GM11168 (cell line): ENCODE results near the gene MRPL22.
"Not testable (repeated sequence)": the region's sequence is repeated elsewhere in the genome, so short reads cannot be mapped to it uniquely, and the experiment has no call there.

Experiments used
- in situ Hi-C: fragments of 300-500 bp; cut with MboI; formaldehyde crosslinking; loops from one replicate; pipeline ENCODE4 v1.12.0; 2022; ENCODE audit warnings: low sequenced_read_pairs; ENCODE audit not compliant: unreplicated experiment

Gene MRPL22

DNA sequence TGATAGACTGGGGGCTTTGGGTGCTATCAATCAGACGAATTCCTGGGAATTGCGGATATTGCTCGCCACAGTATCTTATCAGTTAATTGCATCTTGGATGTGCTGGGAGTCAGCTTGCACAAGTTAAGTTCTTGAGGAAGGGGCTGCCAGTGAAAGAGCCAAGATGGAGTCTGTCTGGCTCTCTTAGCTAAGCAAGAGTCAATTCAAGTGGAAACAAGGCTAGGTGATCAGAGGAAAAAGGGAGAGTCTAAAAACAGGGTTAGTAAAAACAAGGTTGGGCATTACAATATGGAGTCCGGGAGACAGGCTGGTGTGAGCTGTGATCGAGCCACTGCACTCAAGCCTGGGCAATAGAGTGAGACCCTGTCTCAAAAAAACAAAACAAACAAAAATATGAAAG is 1.5 kb upstream of the MRPL22 start:
- in situ Hi-C loops: not testable (repeated sequence)

DNA sequence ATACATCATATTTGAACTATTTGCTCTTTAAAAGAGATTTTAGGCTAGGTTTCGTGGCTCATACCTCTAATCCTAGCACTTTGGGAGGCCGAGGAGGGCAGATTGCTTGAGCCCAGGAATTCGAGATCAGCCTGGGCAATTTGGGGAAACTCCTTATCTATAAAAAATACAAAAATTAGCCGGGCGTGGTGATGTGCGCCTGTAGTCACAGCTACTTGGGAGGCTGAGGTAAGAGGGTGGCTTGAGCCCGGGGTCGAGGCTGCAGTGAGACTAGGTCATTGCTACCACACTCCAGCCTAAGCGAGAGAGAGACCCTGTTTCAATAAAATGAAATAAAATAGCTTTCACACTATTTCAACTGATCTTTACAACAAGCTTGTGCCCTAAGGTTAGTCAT is 500 bp upstream of the MRPL22 start:
- in situ Hi-C loops: no loop called here

- in situ Hi-C loops: no loop called here
Observed at GRCh38 chr5:154943527-154943926, 2.7 kb downstream of the MRPL22 start.

GRCh38 chr5:154944716-154945115 is 3.8 kb downstream of the MRPL22 start:
- in situ Hi-C loops: no loop called here

GRCh38 chr5:154945695-154946301 is 4.9 kb downstream of the MRPL22 start:
- in situ Hi-C loops: no loop called here

- in situ Hi-C loops: no loop called here
Observed at GRCh38 chr5:154947778-154948177, 6.9 kb downstream of the MRPL22 start.

GRCh38 chr5:154948313-154948712 is 7.4 kb downstream of the MRPL22 start:
- in situ Hi-C loops: no loop called here

GRCh38 chr5:154949781-154950180 is 8.9 kb downstream of the MRPL22 start:
- in situ Hi-C loops: no loop called here

DNA sequence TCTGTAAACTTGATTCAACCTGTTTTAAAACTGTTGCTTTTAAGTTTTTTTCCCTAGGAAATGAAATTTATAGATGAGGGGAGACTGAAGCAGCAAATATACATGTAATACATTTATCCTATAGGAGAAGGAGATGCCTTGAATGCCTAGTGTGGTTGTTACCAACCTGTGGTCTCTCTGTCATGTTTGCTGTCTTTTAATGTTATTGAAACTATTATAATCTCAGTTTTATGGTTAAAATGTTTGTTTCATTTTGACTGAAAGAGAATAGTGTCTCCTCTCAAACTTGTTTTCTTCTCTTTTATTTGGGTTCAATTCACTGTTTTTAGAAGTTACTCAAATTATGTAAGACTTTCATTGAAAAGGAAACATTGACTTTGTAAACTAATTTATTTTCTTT is 15.8 kb downstream of the MRPL22 start:
- in situ Hi-C loops: no loop called here

DNA sequence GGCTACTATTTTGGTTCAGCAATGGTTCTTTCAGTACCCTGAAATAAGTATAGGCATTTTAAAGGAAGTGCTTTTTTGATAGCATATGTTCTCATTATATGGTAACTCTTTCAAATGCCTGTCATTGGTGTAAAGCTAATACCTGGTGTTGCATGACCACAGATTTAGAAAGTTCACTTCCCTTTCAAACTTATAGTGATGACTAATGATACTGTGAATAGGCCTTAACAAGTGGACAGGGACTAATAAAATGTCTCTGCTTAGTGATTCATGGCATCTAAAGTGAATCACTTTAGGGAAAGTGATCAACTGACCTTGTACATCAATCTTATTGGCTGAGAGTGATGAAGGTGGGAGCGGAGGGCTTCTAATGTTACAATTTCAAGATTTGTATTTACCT is 21.6 kb downstream of the MRPL22 start:
- in situ Hi-C loops: no loop called here

DNA sequence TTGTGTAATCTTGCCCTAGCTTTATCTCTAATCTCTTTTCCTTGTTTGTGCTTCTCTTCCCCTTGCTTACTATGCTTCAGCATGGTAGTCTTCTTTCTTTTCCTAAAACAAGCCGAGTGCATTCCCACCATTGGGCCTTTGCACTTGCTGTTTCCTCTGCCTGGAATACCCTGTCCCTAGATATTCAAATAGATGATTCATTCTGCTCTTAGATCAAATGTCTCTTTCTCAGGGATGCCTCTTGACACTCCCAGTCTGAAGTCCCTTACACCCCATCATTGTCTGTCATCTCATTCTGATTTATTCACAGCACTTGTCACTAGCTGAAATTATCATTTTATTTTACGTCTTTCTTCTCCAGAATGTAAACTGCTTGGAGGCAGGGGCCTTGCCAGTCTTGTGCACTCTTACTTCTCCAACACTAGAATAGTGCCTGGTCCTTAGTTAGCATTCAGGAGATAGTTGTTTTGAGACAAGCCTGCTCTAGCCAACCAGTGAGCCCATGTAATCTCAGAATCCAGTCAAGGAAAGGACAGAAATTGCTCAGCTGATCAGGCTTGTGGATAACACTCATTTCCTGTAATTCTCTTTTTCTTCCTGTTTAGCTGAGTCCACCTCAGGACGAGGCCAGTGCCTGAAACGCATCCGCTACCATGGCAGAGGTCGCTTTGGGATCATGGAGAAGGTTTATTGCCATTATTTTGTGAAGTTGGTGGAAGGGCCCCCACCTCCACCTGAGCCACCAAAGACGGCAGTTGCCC is 25.4 kb downstream of the MRPL22 start:
- in situ Hi-C loops: no loop called here

DNA sequence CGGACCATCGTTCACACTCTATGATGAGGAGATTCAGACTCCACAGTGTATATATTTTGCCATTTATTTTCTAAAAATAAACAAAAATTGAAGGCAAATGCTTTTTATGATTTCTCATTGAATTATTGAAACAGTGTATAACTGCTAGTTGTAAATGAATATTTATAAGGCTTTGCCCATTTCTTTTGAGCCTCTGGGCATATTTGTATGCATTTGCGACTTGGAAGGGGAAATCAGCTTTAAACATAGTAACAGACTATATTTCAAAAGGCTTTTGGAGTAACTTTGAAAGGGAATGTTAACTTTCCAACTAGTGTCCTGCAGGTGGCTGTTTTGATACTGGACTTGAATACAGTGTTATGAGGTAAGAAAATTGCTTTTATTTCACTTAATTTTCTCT is 26.0 kb downstream of the MRPL22 start:
- in situ Hi-C loops: no loop called here

- in situ Hi-C loops: no loop called here
Observed at GRCh38 chr5:154967421-154968024, 26.6 kb downstream of the MRPL22 start.

DNA sequence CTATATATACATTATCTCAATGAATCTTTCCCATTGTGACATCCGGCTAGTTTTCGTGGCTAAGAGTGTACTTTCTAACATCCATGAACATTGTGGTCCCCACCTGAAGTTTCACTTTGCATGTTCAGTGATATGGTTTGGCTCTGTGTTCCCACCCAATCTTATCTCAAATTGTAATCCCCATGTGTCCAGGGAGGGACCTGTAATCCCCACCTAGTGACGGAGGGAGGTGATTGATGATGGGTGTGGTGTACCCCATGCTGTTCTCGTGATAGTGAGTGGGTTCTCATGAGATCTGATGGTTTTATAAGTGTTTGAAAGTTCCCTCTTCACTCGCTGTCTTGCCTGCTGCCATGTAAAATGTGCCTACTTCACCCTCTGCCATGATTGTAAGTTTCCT is 28.1 kb downstream of the MRPL22 start:
- in situ Hi-C loops: no loop called here

DNA sequence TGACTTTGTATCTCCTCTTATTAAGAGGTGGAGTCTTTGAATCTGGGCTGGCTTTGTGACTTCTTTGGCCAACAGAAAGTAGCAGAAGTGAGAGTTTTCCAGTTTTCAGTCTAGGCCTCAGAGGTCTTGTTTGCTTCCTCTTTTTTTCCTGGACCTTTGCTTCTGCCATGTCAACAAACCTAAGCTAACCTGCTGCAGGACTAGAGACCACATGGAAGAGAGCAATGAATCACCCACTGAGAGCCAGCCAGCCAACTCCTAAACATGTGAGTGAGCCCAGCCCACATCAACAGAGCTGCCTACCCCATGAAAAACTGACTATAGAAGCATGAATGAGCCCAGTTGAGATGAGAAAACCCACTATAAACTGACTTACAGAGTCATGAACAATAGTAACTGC is 29.9 kb downstream of the MRPL22 start:
- in situ Hi-C loops: no loop called here

DNA sequence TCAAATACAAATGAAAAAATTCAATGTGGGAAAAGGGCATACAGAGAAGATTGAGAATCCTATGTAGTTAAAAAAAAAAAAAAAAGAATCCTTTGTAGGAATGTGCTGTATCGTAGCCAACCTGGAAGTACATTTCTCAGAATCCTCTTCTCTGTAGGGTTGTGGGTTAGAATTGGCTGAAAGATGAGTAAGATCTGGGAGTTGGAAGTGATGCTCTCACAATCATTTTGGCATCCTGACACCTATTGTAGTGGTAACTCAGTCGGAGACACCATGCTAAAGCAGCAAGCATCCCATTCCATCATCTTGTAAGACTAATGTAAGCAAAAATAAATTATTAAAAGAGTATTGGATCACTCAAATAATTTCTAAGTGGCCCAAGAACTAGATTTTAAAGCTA is 30.6 kb downstream of the MRPL22 start:
- in situ Hi-C loops: no loop called here

DNA sequence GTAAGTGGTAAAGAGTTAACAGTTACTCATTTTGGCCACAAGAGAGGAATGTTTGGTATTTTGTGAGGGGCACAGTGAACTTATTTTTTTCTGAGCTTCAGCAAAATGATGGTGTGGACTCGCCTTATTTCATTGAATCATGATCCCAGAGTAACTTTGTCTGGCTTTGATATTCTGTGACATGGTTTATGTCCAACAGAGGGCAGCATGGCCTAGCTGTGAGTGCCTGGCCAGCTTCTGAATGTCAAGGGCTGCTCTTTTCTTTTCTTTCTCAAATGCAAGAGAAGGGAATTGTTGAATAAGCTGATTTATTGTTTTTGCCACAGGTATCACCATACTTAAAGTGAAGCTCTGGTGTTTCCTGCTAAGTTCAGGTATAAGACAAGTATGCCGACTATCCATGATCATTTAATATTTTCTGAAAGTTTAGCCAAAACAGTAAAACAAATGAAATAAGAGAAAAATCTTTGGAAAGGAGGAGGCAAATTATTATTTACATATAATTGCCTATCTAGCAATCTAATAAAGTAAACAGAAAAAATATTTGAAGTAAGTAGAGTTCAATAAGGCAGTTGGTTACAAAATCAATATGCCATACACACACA is 31.7 kb downstream of the MRPL22 start:
- in situ Hi-C loops: no loop called here

DNA sequence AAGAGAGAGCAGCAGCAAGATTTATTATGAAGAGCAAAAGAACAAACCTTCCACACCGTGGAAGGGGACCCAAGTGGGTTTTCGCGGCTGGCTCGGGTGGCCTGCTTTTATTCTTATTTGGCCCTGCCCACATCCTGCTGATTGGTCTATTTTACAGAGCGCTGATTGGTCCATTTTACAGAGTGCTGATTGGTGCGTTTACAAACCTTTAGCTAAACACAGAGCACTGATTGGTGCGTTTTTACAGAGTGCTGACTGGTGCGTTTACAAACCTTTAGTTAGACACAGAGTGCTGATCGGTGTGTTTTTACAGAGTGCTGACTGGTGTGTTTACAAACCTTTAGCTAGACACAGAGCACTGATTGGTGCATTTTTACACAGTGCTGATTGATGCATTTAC is 35.2 kb downstream of the MRPL22 start:
- in situ Hi-C loops: not testable (repeated sequence)

DNA sequence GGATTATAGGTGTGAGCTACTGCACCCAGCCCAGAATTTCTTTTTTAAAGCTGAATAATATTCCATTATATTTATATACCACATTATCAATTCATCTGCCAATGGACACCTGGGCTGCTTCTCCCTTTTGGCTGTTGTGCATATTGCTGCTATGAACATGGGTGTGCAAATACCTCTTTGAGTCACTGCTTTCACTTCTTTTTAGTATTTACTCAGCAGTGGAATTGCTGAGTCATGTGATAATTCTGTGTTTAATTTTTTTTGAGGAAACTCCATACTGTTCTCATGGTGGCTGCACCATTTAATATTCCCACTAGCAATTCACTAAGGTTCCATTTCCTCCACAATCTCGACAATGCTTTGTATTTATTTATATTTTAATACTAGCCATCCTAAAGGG is 36.5 kb downstream of the MRPL22 start:
- in situ Hi-C loops: no loop called here

GRCh38 chr5:154978294-154978693 is 37.4 kb downstream of the MRPL22 start:
- in situ Hi-C loops: not testable (repeated sequence)

GRCh38 chr5:154984946-154985516 is 44.2 kb downstream of the MRPL22 start:
- in situ Hi-C loops: no loop called here
